Fibroblast of skin of scalp (primary cell): ENCODE data around the gene CCT6B.

Source experiments
- DNase-seq: peaks from one replicate; pipeline ENCODE4 v3.0.0-alpha.2; 2013

CCT6B gene

GRCh38 chr17:34883106-34884000 lies 77.9 kb downstream of the CCT6B start:
- no peak for DNase-seq

- DNase-seq = no peak
Measured at GRCh38 chr17:34879146-34879545, 82.1 kb downstream of the CCT6B start.
